ENCODE measurements around the gene ADPRM. TPM values are rescaled to one million over a fixed set of nuclear protein-coding genes. Genes with fewer than 3 reads are reported as not detected.

The ADPRM gene
- total RNA-seq, 1 donor from 2014 or later = 8.9 TPM

- H3K9me3 Mint-ChIP-seq = no peaks in the 10 kb centered on the region
- Histone ChIP-seq H3K9me3 (ENCODE audit: low read depth) (no peaks in the 10 kb centered on the region), H3K27me3 (no peaks in the 10 kb centered on the region), H3K4me3 (no peak overlapping the region), H3K4me2 (no peak overlapping the region), H3K27ac (no peak overlapping the region), H3F3A (ENCODE audit: low read depth) (no peaks in the 10 kb centered on the region), H2AFZ (replicated peaks) (no peak overlapping the region), H3K36me3 (no peaks in the 10 kb centered on the region), H3K79me2 (ENCODE audit: low read depth) (no peaks in the 10 kb centered on the region), H4K20me1 (ENCODE audit: low read depth) (no peaks in the 10 kb centered on the region), H3K4me1 (no peaks in the 10 kb centered on the region), H3K9ac (no peak overlapping the region)
- TF ChIP-seq CTCF (IDR thresholded peaks at IDR 0.05) (no peak), EZH2 (IDR thresholded peaks at IDR 0.05) (no peak), EZH2phosphoT487 (IDR thresholded peaks at IDR 0.05) (no peak)
- no peaks in the 10 kb centered on the region for H3K27me3 Mint-ChIP-seq (ENCODE audit: insufficient read depth, low read depth)
- no peaks in the 10 kb centered on the region for H3K4me1 Mint-ChIP-seq
- no peak for DNase-seq (ENCODE audit: low spot score)
- no peak overlapping the region for H3K4me3 Mint-ChIP-seq
- peaks cover 2% of the 10 kb centered on the region for H3K36me3 Mint-ChIP-seq
- H3K27ac Mint-ChIP-seq = no peak overlapping the region
These were observed 47.8 kb upstream of the ADPRM start for GRCh38 chr17:10649602-10650001.

GRCh38 chr17:10651927-10652326 is 45.5 kb upstream of the ADPRM start:
- no peaks in the 10 kb centered on the region for H3K9me3 Mint-ChIP-seq
- TF ChIP-seq CTCF (IDR thresholded peaks at IDR 0.05) = no peak
- no peak for TF ChIP-seq EZH2 (IDR thresholded peaks at IDR 0.05)
- TF ChIP-seq EZH2phosphoT487 (IDR thresholded peaks at IDR 0.05) = no peak
- Histone ChIP-seq H3K27me3 (no peaks in the 10 kb centered on the region), H3K27ac (no peak overlapping the region), H2AFZ (replicated peaks) (no peak overlapping the region), H3F3A (ENCODE audit: low read depth) (no peaks in the 10 kb centered on the region), H3K79me2 (ENCODE audit: low read depth) (no peaks in the 10 kb centered on the region), H3K36me3 (no peaks in the 10 kb centered on the region), H3K4me3 (no peak overlapping the region), H3K9ac (no peak overlapping the region), H3K9me3 (ENCODE audit: low read depth) (no peaks in the 10 kb centered on the region), H3K4me1 (no peaks in the 10 kb centered on the region), H3K4me2 (no peak overlapping the region), H4K20me1 (ENCODE audit: low read depth) (no peaks in the 10 kb centered on the region)
- H3K36me3 Mint-ChIP-seq = no peaks in the 10 kb centered on the region
- H3K27ac Mint-ChIP-seq = no peak overlapping the region
- no peaks in the 10 kb centered on the region for H3K27me3 Mint-ChIP-seq (ENCODE audit: insufficient read depth, low read depth)
- H3K4me1 Mint-ChIP-seq = no peaks in the 10 kb centered on the region
- DNase-seq (ENCODE audit: low spot score) = no peak
- H3K4me3 Mint-ChIP-seq = no peak overlapping the region

GRCh38 chr17:10652984-10653659 is 44.3 kb upstream of the ADPRM start:
- TF ChIP-seq EZH2 (IDR thresholded peaks at IDR 0.05) (no peak), EZH2phosphoT487 (IDR thresholded peaks at IDR 0.05) (no peak), CTCF (IDR thresholded peaks at IDR 0.05) (no peak)
- H3K4me3 Mint-ChIP-seq = no peak overlapping the region
- Histone ChIP-seq H2AFZ (replicated peaks) (no peak overlapping the region), H3K4me1 (peaks cover 4% of the 10 kb centered on the region), H3K79me2 (ENCODE audit: low read depth) (no peaks in the 10 kb centered on the region), H3K9ac (no peak overlapping the region), H3K36me3 (no peaks in the 10 kb centered on the region), H4K20me1 (ENCODE audit: low read depth) (no peaks in the 10 kb centered on the region), H3K4me3 (no peak overlapping the region), H3K27me3 (no peaks in the 10 kb centered on the region), H3F3A (ENCODE audit: low read depth) (no peaks in the 10 kb centered on the region), H3K9me3 (ENCODE audit: low read depth) (no peaks in the 10 kb centered on the region), H3K4me2 (no peak overlapping the region), H3K27ac (no peak overlapping the region)
- H3K9me3 Mint-ChIP-seq = no peaks in the 10 kb centered on the region
- H3K27me3 Mint-ChIP-seq (ENCODE audit: insufficient read depth, low read depth) = no peaks in the 10 kb centered on the region
- H3K4me1 Mint-ChIP-seq = no peaks in the 10 kb centered on the region
- H3K36me3 Mint-ChIP-seq = no peaks in the 10 kb centered on the region
- DNase-seq (ENCODE audit: low spot score) = no peak
- no peak overlapping the region for H3K27ac Mint-ChIP-seq

Data from neural progenitor cell (in vitro differentiated cells).